PFSK-1 (cell line): ENCODE measurements around the gene CABLES2.

Experiments
- POLR2AphosphoS5 ChIP-seq: IDR thresholded peaks from 2 replicates; pipeline ENCODE4 v1.6.1; 2012; ENCODE audit warnings: low read depth, mild to moderate bottlenecking, control low read depth, low read length, moderate library complexity
- SIN3A ChIP-seq: IDR thresholded peaks from 2 replicates; pipeline ENCODE4 v1.6.1; 2012; ENCODE audit warnings: mild to moderate bottlenecking, low read length, moderate library complexity, borderline replicate concordance; ENCODE audit not compliant: insufficient read depth
- TAF1 ChIP-seq: IDR thresholded peaks from 2 replicates; pipeline ENCODE4 v1.6.1; 2012; ENCODE audit warnings: low read length, control low read depth, borderline replicate concordance; ENCODE audit not compliant: insufficient read depth

- TF ChIP-seq POLR2AphosphoS5: no peak
- no peak for TF ChIP-seq SIN3A
- no peak for TF ChIP-seq TAF1
These were observed 19.6 kb upstream of the CABLES2 start for GRCh38 chr20:62426699-62427131.
